Stimulated activated CD4-positive, alpha-beta T cell treated with anti-CD3 and anti-CD28 coated beads, TNF-alpha, amount 100 ng/mL, for 1 hour (primary cell): ENCODE results near the gene TXNL4B.
"Not testable (repeated sequence)": the region's sequence is repeated elsewhere in the genome, so short reads cannot be mapped to it uniquely, and the experiment has no call there.

Experiments
- DNase-seq, 3 donors: peaks; one replicate each; pipeline ENCODE4 v3.0.0-alpha.2; 2020; ENCODE audit warnings: low read depth in 3 of 3, low spot score in 1 of 3

Gene TXNL4B

GRCh38 chr16:72076991-72077706 is 16.3 kb downstream of the TXNL4B start:
- not testable (repeated sequence) for DNase-seq

DNA sequence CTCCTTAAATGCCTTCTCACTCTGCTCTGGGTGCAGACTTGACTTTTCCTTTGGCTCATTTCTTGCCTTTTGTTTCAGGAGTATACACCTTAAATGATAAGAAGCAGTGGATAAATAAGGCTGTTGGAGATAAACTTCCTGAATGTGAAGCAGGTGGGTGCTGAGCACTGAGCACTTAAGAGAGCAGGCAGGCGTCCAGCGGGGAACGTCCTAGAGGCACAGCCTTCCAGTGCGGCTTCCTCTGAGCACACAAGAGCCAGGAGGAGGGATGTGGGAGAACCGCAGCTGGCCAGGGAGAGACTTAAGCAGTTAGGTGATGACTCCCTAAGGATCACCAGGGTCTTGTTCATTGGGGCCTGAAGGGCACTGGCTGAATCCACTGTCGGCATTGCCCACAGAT is 18.4 kb downstream of the TXNL4B start:
- DNase-seq, result not testable (repeated sequence)

- DNase-seq, result no peak
Measured at GRCh38 chr16:72073560-72074230, 19.7 kb downstream of the TXNL4B start.

DNA sequence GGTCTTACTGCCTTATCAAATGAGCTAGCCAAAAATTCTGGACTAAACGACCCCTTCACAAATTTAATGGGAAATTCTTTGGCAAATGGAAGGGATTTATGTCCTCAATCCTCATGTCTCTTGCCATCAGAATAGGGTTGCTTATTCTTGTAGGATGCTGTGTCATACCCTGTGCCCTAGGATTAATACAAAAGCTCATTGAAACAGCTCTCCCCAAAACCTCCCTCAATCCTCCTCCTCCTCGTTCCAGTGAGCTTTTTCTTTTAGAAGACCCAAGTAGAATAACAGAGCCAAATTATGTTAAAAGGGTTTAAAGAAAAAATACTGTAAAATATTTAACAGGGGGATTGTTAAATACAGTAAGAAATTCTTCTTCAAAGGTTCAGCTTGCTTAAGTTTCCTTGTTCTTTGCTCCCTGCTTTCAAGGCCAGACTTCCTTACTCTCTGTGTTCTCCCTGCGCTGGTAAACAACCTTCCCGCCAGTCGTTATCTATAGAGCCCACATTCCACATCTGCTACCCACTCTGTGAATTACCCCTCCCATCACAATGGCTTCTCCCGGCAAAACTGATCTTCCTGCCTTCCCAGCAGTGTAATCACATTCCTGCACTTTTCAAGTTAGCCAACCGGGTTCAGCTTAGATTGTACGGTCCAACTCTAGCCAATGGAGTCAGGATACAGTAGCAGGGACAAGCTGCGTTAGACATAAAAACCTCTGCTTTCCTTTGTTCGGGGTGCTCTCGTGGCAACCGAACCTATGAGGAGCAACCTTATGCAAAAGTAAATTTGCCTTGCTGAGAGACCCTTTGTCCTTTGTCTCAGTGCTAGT is 20.7 kb downstream of the TXNL4B start:
- DNase-seq, result no peak

- no peak for DNase-seq
Measured at GRCh38 chr16:72068930-72069329, 24.5 kb downstream of the TXNL4B start.

- DNase-seq, result no peak
Measured at GRCh38 chr16:72066747-72067146, 26.7 kb downstream of the TXNL4B start.

GRCh38 chr16:72064361-72064894 is 29.0 kb downstream of the TXNL4B start:
- DNase-seq, result no peak

DNA sequence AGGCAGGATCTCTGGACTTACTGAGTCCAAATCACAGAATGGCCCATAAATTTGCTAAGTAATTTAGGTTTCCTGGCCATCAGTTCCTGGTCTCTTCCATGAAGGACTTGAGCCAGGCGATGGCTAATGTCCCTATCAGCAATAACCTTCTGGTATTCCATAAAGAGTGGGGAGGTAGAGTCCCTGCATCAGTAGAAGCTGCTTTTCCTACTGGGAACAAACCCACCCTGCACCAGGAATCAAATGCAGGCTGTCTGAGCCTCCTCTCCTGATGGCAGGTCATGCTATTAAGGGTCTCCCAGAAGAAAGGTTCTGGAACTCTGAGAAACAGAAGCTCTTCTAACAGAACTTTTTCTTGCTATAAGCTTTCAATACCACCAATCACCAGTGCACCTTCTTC is 31.9 kb downstream of the TXNL4B start:
- DNase-seq, result no peak

DNA sequence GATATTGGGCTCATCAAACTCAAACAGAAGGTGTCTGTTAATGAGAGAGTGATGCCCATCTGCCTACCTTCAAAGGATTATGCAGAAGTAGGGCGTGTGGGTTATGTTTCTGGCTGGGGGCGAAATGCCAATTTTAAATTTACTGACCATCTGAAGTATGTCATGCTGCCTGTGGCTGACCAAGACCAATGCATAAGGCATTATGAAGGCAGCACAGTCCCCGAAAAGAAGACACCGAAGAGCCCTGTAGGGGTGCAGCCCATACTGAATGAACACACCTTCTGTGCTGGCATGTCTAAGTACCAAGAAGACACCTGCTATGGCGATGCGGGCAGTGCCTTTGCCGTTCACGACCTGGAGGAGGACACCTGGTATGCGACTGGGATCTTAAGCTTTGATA is 33.0 kb downstream of the TXNL4B start:
- no peak for DNase-seq

DNA sequence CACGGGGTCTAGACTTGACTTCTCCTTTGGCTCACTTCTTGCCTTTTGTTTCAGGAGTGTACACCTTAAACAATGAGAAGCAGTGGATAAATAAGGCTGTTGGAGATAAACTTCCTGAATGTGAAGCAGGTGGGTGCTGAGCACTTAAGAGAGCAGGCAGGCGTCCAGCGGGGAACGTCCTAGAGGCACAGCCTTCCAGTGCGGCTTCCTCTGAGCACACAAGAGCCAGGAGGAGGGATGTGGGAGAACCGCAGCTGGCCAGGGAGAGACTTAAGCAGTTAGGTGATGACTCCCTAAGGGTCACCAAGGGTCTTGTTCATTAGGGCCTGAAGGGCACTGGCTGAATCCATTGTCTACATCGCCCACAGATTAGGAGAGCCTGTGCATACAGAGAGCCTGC is 34.4 kb downstream of the TXNL4B start:
- not testable (repeated sequence) for DNase-seq

- not testable (repeated sequence) for DNase-seq
Measured at GRCh38 chr16:72057313-72057712, 36.1 kb downstream of the TXNL4B start.

DNA sequence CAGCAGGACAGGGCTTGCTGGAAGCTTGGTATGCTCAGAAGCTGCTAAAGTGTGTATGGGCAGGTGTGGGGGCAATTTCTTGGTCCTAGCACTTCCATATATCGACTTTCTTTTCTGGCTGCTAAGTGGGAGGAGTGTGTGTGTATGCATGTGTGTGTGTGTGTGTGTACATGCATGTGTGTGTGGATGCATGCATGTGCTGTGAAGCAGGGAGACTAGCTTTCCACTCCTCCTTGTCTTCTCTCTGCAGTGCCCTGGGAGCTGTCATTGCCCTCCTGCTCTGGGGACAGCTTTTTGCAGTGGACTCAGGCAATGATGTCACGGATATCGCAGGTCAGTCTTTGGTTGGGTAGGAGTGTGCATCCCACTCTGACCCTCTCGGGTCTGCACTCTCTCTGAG is 37.5 kb downstream of the TXNL4B start:
- DNase-seq, result no peak

GRCh38 chr16:72054254-72054847 is 39.1 kb downstream of the TXNL4B start, which contains the start of gene HP:
TSS of gene HP (plus strand) at chr16:72054505. CDS start at chr16:72054653, 148 bp downstream.
- DNase-seq, result not testable (repeated sequence)

GRCh38 chr16:72051818-72052217 is 41.6 kb downstream of the TXNL4B start:
- DNase-seq, result no peak

- DNase-seq, result no peak
Measured at GRCh38 chr16:72050769-72051464, 42.5 kb downstream of the TXNL4B start.

- no peak for DNase-seq
Measured at GRCh38 chr16:72049110-72049509, 44.3 kb downstream of the TXNL4B start.

DNA sequence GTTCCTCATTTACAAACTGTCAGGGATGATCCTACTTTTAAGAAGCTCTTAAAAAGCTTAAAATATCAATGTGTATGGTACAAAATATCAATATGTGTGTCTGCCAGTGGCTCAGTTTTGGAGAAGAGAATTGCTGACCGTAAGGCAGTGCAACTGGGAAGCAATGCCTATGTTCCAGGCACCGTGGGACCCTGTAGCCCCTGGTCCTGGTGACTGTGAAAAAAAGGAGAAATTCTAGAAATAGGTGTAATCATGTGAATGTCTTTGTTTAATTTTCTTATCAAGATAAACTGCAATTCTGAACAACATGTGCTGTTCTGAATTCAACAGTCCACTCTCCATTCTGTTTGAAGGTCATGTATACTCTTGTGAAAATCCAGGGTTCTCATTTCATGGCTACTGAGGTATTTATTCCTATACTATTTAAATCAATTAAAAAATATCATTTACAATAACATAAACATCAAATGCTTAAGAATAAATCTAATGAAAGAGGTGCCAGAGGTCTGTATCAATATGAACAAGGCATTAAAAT is 48.5 kb downstream of the TXNL4B start:
- DNase-seq, result no peak

DNA sequence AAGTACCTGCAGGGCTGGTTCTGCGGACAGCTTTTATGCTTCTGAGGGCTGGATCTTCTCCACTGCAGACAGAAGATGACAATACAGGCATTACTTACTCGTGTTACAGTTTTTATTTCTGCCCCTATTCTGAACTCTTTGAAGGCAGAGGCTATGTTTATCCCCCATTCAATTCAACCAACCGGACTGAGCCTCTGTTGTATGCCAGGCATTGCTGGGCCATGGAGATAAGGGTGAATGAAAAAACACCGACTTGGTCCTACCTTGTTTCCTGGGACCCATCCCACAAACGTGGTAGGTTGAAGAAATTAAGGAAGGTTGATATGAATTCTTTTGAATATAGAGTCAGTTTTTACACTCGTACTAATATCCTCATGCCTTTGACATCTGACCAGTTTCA is 49.1 kb downstream of the TXNL4B start:
- no peak for DNase-seq

- no peak for DNase-seq
Measured at GRCh38 chr16:72043539-72043938, 49.9 kb downstream of the TXNL4B start.

DNA sequence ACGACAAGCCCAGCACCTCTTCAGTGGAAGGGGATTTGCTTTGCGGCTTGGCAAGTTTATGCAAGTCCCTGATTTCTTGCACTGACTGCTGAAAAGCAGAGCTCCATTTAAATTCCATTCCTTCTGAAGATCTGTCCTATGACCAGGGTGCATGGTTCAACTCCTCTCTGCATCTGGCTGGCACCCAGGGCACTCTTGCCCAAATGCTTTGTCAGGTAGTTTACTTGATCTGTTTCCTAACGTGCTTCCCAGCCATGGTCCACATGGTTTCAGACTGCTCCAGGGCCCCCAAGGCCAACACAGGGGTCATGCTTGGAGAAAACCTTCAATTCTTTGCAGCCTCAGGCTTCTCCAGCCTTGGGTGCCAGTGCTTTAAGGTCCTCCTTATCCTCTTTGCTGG is 50.4 kb downstream of the TXNL4B start:
- DNase-seq, result no peak
